H1 (cell line): ENCODE measurements around the gene MACC1. TPM values are rescaled to one million over a fixed set of nuclear protein-coding genes. Genes with fewer than 3 reads are reported as not detected.

Source experiments
- CTCF ChIA-PET: fragments of 300-600 bp; sonication (Branson Sonifier 250); formaldehyde crosslinking; loops from one replicate; lab custom pipeline; 2021; ENCODE audit not compliant: partially characterized antibody; lab: Charles Lee
- POLR2A ChIA-PET: fragments of 300-600 bp; sonication (Branson Sonifier 250); formaldehyde crosslinking; loops from one replicate; lab custom pipeline; 2021; ENCODE audit warnings: inconsistent platforms; ENCODE audit not compliant: partially characterized antibody; lab: Charles Lee
- DNase-seq, 2 experiments: peaks; one replicate each; pipeline versions ENCODE4 v3.0.0 to v3.0.0-alpha.2; 2010 to 2022; ENCODE audit warnings: low spot score in 2 of 2, low read depth in 1 of 2, mixed read lengths in 1 of 2
- FAIRE-seq: peaks from 2 replicates; lab custom pipeline; 2011; peaks lifted over from hg19 to GRCh38; lab: Jason Lieb, UNC
- H2AFZ ChIP-seq: 2 replicates; pipeline ENCODE4 v1.8.1; 2012; ENCODE audit warnings: low read length, inconsistent platforms
- H2AK5ac ChIP-seq: 2 replicates; pipeline ENCODE4 v1.6.1; 2013; ENCODE audit warnings: low read depth, low read length
- H2BK120ac ChIP-seq: replicated peaks from 2 replicates; pipeline ENCODE3; 2013; ENCODE audit warnings: low read depth, low read length, inconsistent platforms
- H2BK12ac ChIP-seq: 2 replicates; pipeline ENCODE4 v1.6.1; 2013; ENCODE audit warnings: low read depth, low read length
- H2BK15ac ChIP-seq: 2 replicates; pipeline ENCODE4 v1.6.1; 2013; ENCODE audit warnings: low read length
- H2BK20ac ChIP-seq: 2 replicates; pipeline ENCODE4 v1.6.1; 2013; ENCODE audit warnings: low read length
- H2BK5ac ChIP-seq: 2 replicates; pipeline ENCODE4 v1.6.1; 2013; ENCODE audit warnings: low read depth, low read length
- H3K14ac ChIP-seq: 2 replicates; pipeline ENCODE4 v1.6.1; 2013; ENCODE audit warnings: inconsistent platforms; ENCODE audit not compliant: insufficient read length
- H3K18ac ChIP-seq: 2 replicates; pipeline ENCODE4 v1.6.1; 2013; ENCODE audit warnings: low read length; ENCODE audit errors: extremely low read depth
- H3K23ac ChIP-seq: 2 replicates; pipeline ENCODE4 v1.6.1; 2013; ENCODE audit warnings: inconsistent platforms; ENCODE audit not compliant: insufficient read length
- H3K23me2 ChIP-seq: 2 replicates; pipeline ENCODE4 v1.6.1; 2013; ENCODE audit warnings: low read depth, low read length
- H3K27ac ChIP-seq: 2 replicates; pipeline ENCODE4 v1.6.1; 2011; ENCODE audit warnings: low read depth, low read length, inconsistent platforms
- H3K27me3 ChIP-seq, 4 experiments: replicated peaks in 1 of 4; 1 replicate in 1 of 4; 2 replicates in 3 of 4; pipeline versions ENCODE4 v1.6.1 to v1.8.1; 2011 to 2013; ENCODE audit warnings: low read length in 3 of 4, mild to moderate bottlenecking in 3 of 4, inconsistent platforms in 2 of 4, mixed read lengths in 2 of 4, moderate library complexity in 1 of 4; ENCODE audit not compliant: control insufficient read depth in 3 of 4, insufficient read depth in 3 of 4; ENCODE audit errors: extremely low read depth in 1 of 4
- H3K36me3 ChIP-seq, 4 experiments: 2 replicates each; pipeline versions ENCODE4 v1.6.1 to v1.8.1; 2011 to 2013; ENCODE audit warnings: mild to moderate bottlenecking in 4 of 4, low read length in 3 of 4, moderate library complexity in 2 of 4, control low read depth in 1 of 4, inconsistent platforms in 1 of 4; ENCODE audit not compliant: insufficient read depth in 4 of 4, control insufficient read depth in 2 of 4
- H3K4ac ChIP-seq: replicated peaks from 2 replicates; pipeline ENCODE3; 2013; ENCODE audit warnings: low read length, low read depth, mixed read lengths, inconsistent platforms; ENCODE audit not compliant: insufficient read length
- H3K4me1 ChIP-seq, 4 experiments: replicated peaks in 1 of 4; 1 replicate in 1 of 4; 2 replicates in 3 of 4; pipeline versions ENCODE4 v1.6.1 to v1.8.1; 2011 to 2013; ENCODE audit warnings: low read length in 3 of 4, inconsistent platforms in 2 of 4, mixed read lengths in 1 of 4; ENCODE audit not compliant: insufficient read depth in 4 of 4, control insufficient read depth in 3 of 4
- H3K4me2 ChIP-seq, 2 experiments: 2 replicates each; pipeline versions ENCODE4 v1.6.1 to v1.8.1; 2011 to 2013; ENCODE audit warnings: low read depth in 2 of 2, low read length in 2 of 2, control low read depth in 1 of 2, inconsistent platforms in 1 of 2, mild to moderate bottlenecking in 1 of 2; ENCODE audit not compliant: insufficient read depth in 1 of 2
- H3K4me3 ChIP-seq, 4 experiments: fragments of 200-600, 300-600 bp in 1 of 4; sonication (generic), shearing (Covaris generic), sonication (Bioruptor Twin) in 1 of 4; 2 replicates each; pipeline versions ENCODE4 v1.5.1 to v1.8.1; 2011 to 2016; ENCODE audit warnings: low read length in 4 of 4, low read depth in 3 of 4, control low read depth in 2 of 4, inconsistent platforms in 2 of 4, mild to moderate bottlenecking in 2 of 4, mixed read lengths in 1 of 4, moderate library complexity in 1 of 4; ENCODE audit not compliant: insufficient read depth in 2 of 4; ENCODE audit errors: extremely low read depth in 1 of 4
- H3K56ac ChIP-seq: replicated peaks from 2 replicates; pipeline ENCODE3; 2013; ENCODE audit warnings: low read depth, mild to moderate bottlenecking, mixed read lengths, low read length, inconsistent platforms; ENCODE audit not compliant: insufficient read length
- H3K79me1 ChIP-seq: 2 replicates; pipeline ENCODE4 v1.6.1; 2013; ENCODE audit warnings: low read depth, low read length, control low read depth
- H3K79me2 ChIP-seq, 2 experiments: 2 replicates each; pipeline versions ENCODE4 v1.6.1 to v1.8.1; 2012 to 2013; ENCODE audit warnings: low read length in 2 of 2, mild to moderate bottlenecking in 2 of 2, inconsistent platforms in 1 of 2; ENCODE audit not compliant: insufficient read depth in 2 of 2, control insufficient read depth in 1 of 2
- H3K9ac ChIP-seq, 4 experiments: replicated peaks in 1 of 4; 1 replicate in 1 of 4; 2 replicates in 3 of 4; pipeline versions ENCODE4 v1.6.1 to v1.8.1; 2011 to 2013; ENCODE audit warnings: low read depth in 3 of 4, low read length in 3 of 4, control low read depth in 2 of 4, mild to moderate bottlenecking in 2 of 4, moderate library complexity in 2 of 4, inconsistent platforms in 1 of 4; ENCODE audit errors: extremely low read depth in 1 of 4
- H3K9me3 ChIP-seq, 2 experiments: 2 replicates each; pipeline versions ENCODE4 v1.6.1 to v1.8.1; 2012 to 2013; ENCODE audit warnings: mild to moderate bottlenecking in 2 of 2, moderate library complexity in 2 of 2, control low read depth in 1 of 2, inconsistent platforms in 1 of 2, low read depth in 1 of 2, low read length in 1 of 2, mixed read lengths in 1 of 2; ENCODE audit not compliant: insufficient read depth in 2 of 2
- H4K20me1 ChIP-seq, 2 experiments: replicated peaks in 1 of 2; 2 replicates each; pipeline versions ENCODE3 to v1.8.1; 2011 to 2013; ENCODE audit warnings: inconsistent platforms in 2 of 2, low read length in 2 of 2, mild to moderate bottlenecking in 1 of 2; ENCODE audit not compliant: insufficient read depth in 2 of 2, control insufficient read depth in 1 of 2
- H4K5ac ChIP-seq: 2 replicates; pipeline ENCODE4 v1.6.1; 2013; ENCODE audit warnings: low read length, low read depth, mixed read lengths, inconsistent platforms; ENCODE audit not compliant: insufficient read length
- H4K8ac ChIP-seq: 2 replicates; pipeline ENCODE4 v1.8.0; 2013; ENCODE audit warnings: mild to moderate bottlenecking, moderate library complexity, low read length, inconsistent platforms; ENCODE audit not compliant: insufficient read depth; ENCODE audit errors: extremely low read depth
- H4K91ac ChIP-seq: replicated peaks from 2 replicates; pipeline ENCODE3; 2013; ENCODE audit warnings: low read length, mixed read lengths, inconsistent platforms; ENCODE audit not compliant: insufficient read length
- ASH2L ChIP-seq: fragments of 200-600, 300-600 bp; sonication (generic); IDR thresholded peaks from one replicate; pipeline ENCODE4 v1.7.1; 2017; ENCODE audit warnings: low read length
- NRF1 ChIP-seq: IDR thresholded peaks from 2 replicates; pipeline ENCODE4 v1.6.1; 2011; ENCODE audit warnings: mild to moderate bottlenecking, low read depth, low read length, improper control_type of control experiment
- WGBS, 2 experiments: shearing (Covaris generic) in 1 of 2; methylation state at CpG; one replicate each; pipeline versions ENCODE4 v1.1.6 to v1.1.7; 2013 to 2015; ENCODE audit warnings: low lambda C conversion rate in 2 of 2, mixed read lengths in 2 of 2, inconsistent platforms in 1 of 2, low coverage in 1 of 2, missing lambda C conversion rate in 1 of 2; ENCODE audit not compliant: insufficient replicate concordance in 2 of 2, insufficient coverage in 1 of 2, insufficient read length in 1 of 2; ENCODE audit errors: extremely low coverage in 1 of 2, missing lambda C conversion rate in 1 of 2; 5-methylcytosine and 5-hydroxymethylcytosine counted together
- polyA plus RNA-seq, 7 experiments: library from polyadenylated mRNA; depleted of rRNA in 3 of 7; stranded (reverse) in 5 of 7; unstranded in 2 of 7; fragments of >200 nt in 5 of 7; fragments of 200-250 nt in 2 of 7; gene quantifications; 1 replicate in 5 of 7; 2 replicates in 1 of 7; 4 replicates in 1 of 7; pipeline versions ENCODE4 v1.2.1 to v1.2.3, GENCODE V29; 2011 to 2013; ENCODE audit warnings: missing spikeins in 2 of 7, mixed read lengths in 2 of 7
- total RNA-seq: library from RNA; stranded (reverse); fragmentation: NEBNext Ultra II Directional; extraction: Animal tissue kit (Norgen Biotek cat#: 25700); gene quantifications from 2 replicates; pipeline ENCODE4 v1.2.1, GENCODE V29; 2021

The MACC1 gene
- total and polyA plus RNA-seq, 2 of the 8 experiments (the other 6 are each of a cell fraction or from before 2014, with no cell fraction given): 2.0 to 17.2 TPM

GRCh38 chr7:20201380-20201779, 15.8 kb downstream of the MACC1 start:
- H3K9ac ChIP-seq: no peak overlapping the region
- H2AK5ac ChIP-seq: no peak overlapping the region; the same call in 1 of the 2 replicates
- H2AFZ ChIP-seq: peak overlapping the region; percentile 62; the same call in 1 of the 2 replicates
- TF ChIP-seq ASH2L (peak; percentile 33), NRF1 (no peak)
- no peaks in the 10 kb centered on the region for H4K20me1 ChIP-seq
- H3K23me2 ChIP-seq: no peaks in the 10 kb centered on the region
- 58% methylated on average over 3 of the region's 3 CpGs; no CpG with 5 or more reads in 1 of the 2 experiments for WGBS, 2 experiments
- peaks cover 0 to 6% (median 6%) of the 10 kb centered on the region in 4 experiments; a peak in 4 of 7 replicates for H3K4me1 ChIP-seq
- H4K5ac ChIP-seq: no peak overlapping the region
- no peak for DNase-seq
- peak overlapping the region in 1 of 2 experiments; percentile 39; a peak in 3 of 4 replicates for H3K4me2 ChIP-seq
- FAIRE-seq: peak; percentile 81
- H3K4me3 ChIP-seq: no peak overlapping the region
- no peak overlapping the region for H3K27ac ChIP-seq
- H2BK12ac ChIP-seq: peak overlapping the region; percentile 68
- peak overlapping the region; percentile 18; the same call in 1 of the 2 replicates for H2BK5ac ChIP-seq
- H3K23ac ChIP-seq: no peak overlapping the region
- no peak overlapping the region for H3K14ac ChIP-seq
- peaks cover 0 to 3% (median 0%) of the 10 kb centered on the region in 4 experiments; a peak in 1 of 8 replicates for H3K36me3 ChIP-seq
- no peak overlapping the region for H2BK120ac ChIP-seq
- 0 out of 2 replicates have a peak overlapping the region, but pooled peaks have one; percentile 37 for H2BK15ac ChIP-seq
- H2BK20ac ChIP-seq: peak overlapping the region; percentile 55; the same call in 1 of the 2 replicates
- H3K18ac ChIP-seq: no peak overlapping the region
- CTCF ChIA-PET: interaction anchor here (0.6 to 1.1 kb wide), 2 partner anchors 12 to 450 kb away, joined by 3 to 5 read pairs; no protein-coding TSS in a partner anchor
- no peak overlapping the region for H3K56ac ChIP-seq
- H3K79me2 ChIP-seq: no peaks in the 10 kb centered on the region
- POLR2A ChIA-PET: no interaction called here
- no peak overlapping the region for H4K8ac ChIP-seq
- no peaks in the 10 kb centered on the region for H3K79me1 ChIP-seq
- H3K27me3 ChIP-seq: no peaks in the 10 kb centered on the region
- no peaks in the 10 kb centered on the region for H3K9me3 ChIP-seq
- no peak overlapping the region for H4K91ac ChIP-seq
- H3K4ac ChIP-seq: no peak overlapping the region
